NCI-H510A treated with DMSO at 0.1 percent for 48 hours (cell line): ENCODE data around the gene LRMDA.

Source experiments
- DNase-seq: peaks from one replicate; lab custom pipeline; 2025; lab: John Stamatoyannopoulos, UW

Gene LRMDA

GRCh38 chr10:75836064-75836463 lies 404.6 kb downstream of the LRMDA start:
- DNase-seq: no peak

- DNase-seq: no peak
These were observed 407.1 kb downstream of the LRMDA start for GRCh38 chr10:75838486-75838885.

GRCh38 chr10:75839020-75839419 lies 407.6 kb downstream of the LRMDA start:
- no peak for DNase-seq

- DNase-seq: no peak
These were observed 409.8 kb downstream of the LRMDA start for GRCh38 chr10:75841266-75841665.

- DNase-seq: no peak
These were observed 413.9 kb downstream of the LRMDA start for GRCh38 chr10:75845176-75845947.

GRCh38 chr10:75847477-75847876 lies 416.1 kb downstream of the LRMDA start:
- DNase-seq: no peak

GRCh38 chr10:75851580-75852345 lies 420.3 kb downstream of the LRMDA start:
- no peak for DNase-seq

- DNase-seq: no peak
These were observed 421.5 kb downstream of the LRMDA start for GRCh38 chr10:75852851-75853484.

- no peak for DNase-seq
These were observed 425.9 kb downstream of the LRMDA start for GRCh38 chr10:75857269-75857846.

- DNase-seq: no peak
These were observed 426.5 kb downstream of the LRMDA start for GRCh38 chr10:75857896-75858295.

- DNase-seq: no peak
These were observed 426.9 kb downstream of the LRMDA start for GRCh38 chr10:75858339-75858738.

- DNase-seq: no peak
These were observed 427.7 kb downstream of the LRMDA start for GRCh38 chr10:75859141-75859540.

GRCh38 chr10:75860009-75860408 lies 428.6 kb downstream of the LRMDA start:
- DNase-seq: no peak

GRCh38 chr10:75861582-75861981 lies 430.2 kb downstream of the LRMDA start:
- DNase-seq: no peak

GRCh38 chr10:75862935-75863334 lies 431.5 kb downstream of the LRMDA start:
- DNase-seq: no peak

- DNase-seq: no peak
These were observed 433.3 kb downstream of the LRMDA start for GRCh38 chr10:75864717-75865116.

- no peak for DNase-seq
These were observed 434.2 kb downstream of the LRMDA start for GRCh38 chr10:75865413-75866299.

GRCh38 chr10:75866300-75866625 lies 434.8 kb downstream of the LRMDA start:
- no peak for DNase-seq

- DNase-seq: no peak
These were observed 435.3 kb downstream of the LRMDA start for GRCh38 chr10:75866731-75867130.

GRCh38 chr10:75868574-75868973 lies 437.1 kb downstream of the LRMDA start:
- DNase-seq: no peak

- DNase-seq: no peak
These were observed 438.7 kb downstream of the LRMDA start for GRCh38 chr10:75870039-75870645.
